NB4 (cell line): ENCODE measurements around the gene ADK.

ENCODE experiments used
- DNase-seq: peaks from one replicate; pipeline ENCODE4 v3.0.0; 2010; ENCODE audit warnings: low read depth
- H3K4me3 ChIP-seq: one replicate; pipeline ENCODE4 v1.5.1; 2011; ENCODE audit warnings: mild to moderate bottlenecking, low read depth, low read length, moderate library complexity
- CTCF ChIP-seq: IDR thresholded peaks from one replicate; pipeline ENCODE4 v1.5.1; 2012; ENCODE audit warnings: low read depth, low read length
- MAX ChIP-seq: IDR thresholded peaks from 2 replicates; pipeline ENCODE4 v1.6.1; 2011; ENCODE audit warnings: low read depth, low read length
- MYC ChIP-seq: IDR thresholded peaks from 2 replicates; pipeline ENCODE4 v1.6.1; 2011; ENCODE audit warnings: low read depth, low read length
- POLR2A ChIP-seq: IDR thresholded peaks from 2 replicates; pipeline ENCODE4 v1.6.1; 2011; ENCODE audit warnings: mild to moderate bottlenecking; ENCODE audit not compliant: insufficient read length; ENCODE audit errors: extremely low read depth

Gene ADK

GRCh38 chr10:74690393-74690792, 539.4 kb downstream of the ADK start:
- no peak overlapping the region for H3K4me3 ChIP-seq
- no peak for DNase-seq
- no peak for TF ChIP-seq MAX
- no peak for TF ChIP-seq MYC
- no peak for TF ChIP-seq CTCF
- TF ChIP-seq POLR2A, result no peak

- DNase-seq, result no peak
- TF ChIP-seq MAX, result no peak
- TF ChIP-seq MYC, result no peak
- no peak for TF ChIP-seq POLR2A
- TF ChIP-seq CTCF, result no peak
- H3K4me3 ChIP-seq, result no peak overlapping the region
Observed at GRCh38 chr10:74691164-74691563, 540.1 kb downstream of the ADK start.

- no peak for DNase-seq
- no peak overlapping the region for H3K4me3 ChIP-seq
- TF ChIP-seq MYC (no peak), CTCF (no peak), MAX (no peak), POLR2A (no peak)
Observed at GRCh38 chr10:74704629-74705357, 553.8 kb downstream of the ADK start.

GRCh38 chr10:74705358-74705980, 554.4 kb downstream of the ADK start:
- TF ChIP-seq MYC (no peak), POLR2A (no peak)

GRCh38 chr10:74706966-74707365, 555.9 kb downstream of the ADK start:
- DNase-seq, result no peak
- TF ChIP-seq MYC (no peak), MAX (no peak), POLR2A (no peak), CTCF (no peak)
- H3K4me3 ChIP-seq, result no peak overlapping the region

More at GRCh38 chr10:74705358-74705980, 554.4 kb downstream of the ADK start:
- no peak overlapping the region for H3K4me3 ChIP-seq
- no peak for DNase-seq

GRCh38 chr10:74708246-74708645, 557.2 kb downstream of the ADK start:
- DNase-seq, result no peak
- no peak overlapping the region for H3K4me3 ChIP-seq
- TF ChIP-seq MAX, result no peak
- no peak for TF ChIP-seq POLR2A
- no peak for TF ChIP-seq CTCF
- no peak for TF ChIP-seq MYC
